Caki2 (cell line): Measurements from ENCODE around the gene KIRREL3. TPM values are rescaled to one million over a fixed set of nuclear protein-coding genes. Genes with fewer than 3 reads are reported as not detected.
"Not testable (repeated sequence)": the region's sequence is repeated elsewhere in the genome, so short reads cannot be mapped to it uniquely, and the experiment has no call there.

Experiments used
- DNase-seq: peaks from one replicate; pipeline ENCODE4 v3.0.0-alpha.2; 2015; ENCODE audit warnings: low read depth
- in situ Hi-C: cut with HindIII; loops from 2 replicates; pipeline ENCODE4 v1.10.0; 2016; ENCODE audit warnings: low sequenced_read_pairs, low pct_unique_long_range_greater_than_20kb, mixed read lengths
- total RNA-seq: library from RNA; depleted of rRNA; stranded (reverse); fragments of >200 nt; shearing (Covaris generic); gene quantifications from 2 replicates; pipeline ENCODE4 v1.2.3, GENCODE V29; 2014; ENCODE audit warnings: low replicate concordance

Gene KIRREL3
- total RNA-seq, 1 experiment from 2014 or later = 6.4 TPM

DNA sequence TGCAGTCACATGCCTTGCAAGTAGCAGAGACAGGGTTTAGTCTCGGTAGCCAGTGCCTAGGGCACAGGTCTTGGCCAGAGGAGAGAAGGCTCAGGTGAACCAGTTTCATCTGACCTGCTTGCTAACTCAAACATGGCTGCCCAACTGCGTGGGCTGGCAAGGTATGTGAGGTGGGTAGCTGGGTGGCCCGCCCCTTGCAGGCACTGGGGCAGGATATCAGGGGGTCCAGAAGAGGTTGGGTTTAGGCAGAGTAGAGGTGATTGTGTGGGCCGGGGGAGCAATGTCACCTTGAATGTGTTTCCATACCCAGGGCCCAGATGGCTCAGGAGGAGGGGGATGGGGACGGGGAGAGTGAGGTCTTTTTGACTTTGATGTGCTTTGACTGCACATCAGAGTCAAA, 607.4 kb downstream of the KIRREL3 start:
- DNase-seq = no peak
- in situ Hi-C loops = no loop called here

- in situ Hi-C loops = no loop called here
- DNase-seq = no peak
Observed at GRCh38 chr11:126392633-126393013, 607.9 kb downstream of the KIRREL3 start.

DNA sequence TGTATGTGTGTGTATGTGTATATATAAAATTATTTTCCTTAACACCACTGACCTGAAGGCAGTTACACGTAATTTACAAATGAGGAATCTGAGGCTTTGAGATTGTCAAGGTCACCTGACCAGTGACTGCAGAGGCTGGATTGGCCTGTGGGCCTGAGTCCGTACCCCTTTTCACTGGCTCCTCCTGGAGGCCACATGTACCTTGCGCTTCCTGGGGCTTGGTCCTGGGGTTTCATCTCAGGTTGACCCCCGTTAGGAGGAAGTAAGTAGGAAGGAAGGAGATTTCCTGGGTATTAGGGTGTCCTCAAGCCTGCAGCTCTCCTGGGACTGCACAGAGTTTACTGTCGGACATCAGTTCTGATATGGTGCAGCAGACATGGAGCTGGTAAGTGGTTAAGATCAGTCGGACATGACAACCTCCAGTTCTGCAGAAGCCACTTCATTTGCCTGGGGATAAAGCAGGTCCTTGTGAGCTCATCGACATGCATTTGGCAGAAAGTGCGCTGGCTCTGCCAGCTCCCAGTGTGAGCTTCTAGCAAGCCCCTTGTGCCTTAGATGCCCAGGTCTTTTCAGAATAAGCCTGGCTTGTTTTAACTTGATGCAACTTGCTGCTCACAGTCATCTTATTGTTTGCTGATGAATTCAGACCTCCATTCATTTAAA, 608.5 kb downstream of the KIRREL3 start:
- in situ Hi-C loops = no loop called here
- no peak for DNase-seq

DNA sequence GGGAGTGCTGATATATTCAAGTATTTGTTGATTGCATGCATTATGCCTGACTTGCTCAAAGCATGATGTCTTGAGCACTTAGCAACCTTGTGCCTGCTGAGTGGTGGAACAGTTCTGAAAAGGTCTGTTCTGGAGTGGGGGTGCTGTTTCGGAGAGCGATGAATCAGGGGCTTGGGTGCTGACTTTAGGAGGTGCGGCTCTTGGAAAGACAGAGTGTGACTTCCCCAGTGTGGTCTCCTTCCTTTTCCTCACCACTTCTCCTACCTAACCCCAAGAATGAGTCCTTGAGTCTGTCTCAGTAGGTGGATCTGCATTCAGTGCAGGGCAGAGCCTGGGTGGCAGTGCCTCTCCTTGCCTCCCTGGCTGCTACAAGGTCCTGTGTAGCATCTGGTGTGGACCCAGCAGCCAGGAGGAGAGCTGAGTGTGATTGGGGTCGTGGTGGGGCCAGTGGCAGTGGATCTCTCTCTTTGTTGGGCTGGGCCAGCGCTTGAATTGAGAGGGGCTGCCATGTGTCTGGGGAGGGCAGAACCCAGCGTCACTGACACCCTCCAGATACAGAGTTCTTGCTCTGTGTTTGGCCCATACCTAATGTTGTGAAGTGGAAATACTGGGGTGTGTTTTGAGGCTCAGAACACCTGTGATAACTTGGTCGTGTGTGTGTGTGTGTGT, 609.1 kb downstream of the KIRREL3 start:
- in situ Hi-C loops = no loop called here
- DNase-seq = no peak

DNA sequence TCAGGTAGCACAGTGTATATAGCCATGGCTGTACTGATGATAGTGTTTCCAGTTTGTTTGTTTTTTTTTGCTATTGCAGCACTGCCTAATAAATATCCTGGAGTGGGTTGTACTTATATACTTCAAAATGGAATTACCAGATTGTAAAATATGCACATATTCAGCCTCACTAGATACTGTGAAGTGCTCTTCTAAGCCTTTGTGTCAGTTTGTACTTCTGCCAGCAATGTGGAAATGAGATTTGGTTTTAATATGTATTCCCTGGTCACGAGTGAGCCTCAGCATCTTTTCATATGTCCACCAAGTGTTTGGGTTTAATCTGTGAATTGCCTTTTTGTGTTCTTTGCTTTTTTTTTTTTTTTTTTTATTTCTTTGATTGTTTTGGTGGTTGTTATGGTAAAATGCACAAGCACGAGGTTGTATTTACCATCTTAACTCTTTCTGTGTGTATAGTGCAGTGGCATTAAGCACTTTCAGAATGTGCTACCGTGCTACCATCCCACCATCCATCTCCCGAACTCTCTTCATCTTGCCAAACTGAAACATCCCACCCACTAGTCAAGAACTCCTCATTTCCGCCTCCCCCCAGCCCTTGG, 610.2 kb downstream of the KIRREL3 start:
- in situ Hi-C loops = no loop called here
- no peak for DNase-seq

GRCh38 chr11:126387857-126388256, 612.7 kb downstream of the KIRREL3 start:
- in situ Hi-C loops = no loop called here

DNA sequence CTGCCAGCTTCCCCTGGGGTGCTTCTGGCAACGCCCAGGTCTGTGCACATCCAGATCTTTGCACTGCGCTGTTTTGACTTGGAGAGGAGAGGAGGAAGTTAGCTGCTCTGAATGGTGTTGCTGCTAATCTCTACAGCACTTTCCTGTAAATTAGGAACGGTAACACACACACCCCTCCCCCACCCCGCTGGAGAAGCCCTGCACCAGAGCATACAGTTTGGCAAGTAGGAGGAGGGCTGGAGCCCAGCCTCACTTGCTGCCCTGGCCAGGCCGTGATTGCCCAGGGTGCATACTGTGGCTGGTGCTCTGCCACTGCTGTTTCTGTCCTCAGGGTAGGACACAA, 613.9 kb downstream of the KIRREL3 start:
- in situ Hi-C loops, DNase-seq: not testable (repeated sequence)

More at GRCh38 chr11:126387857-126388256, 612.7 kb downstream of the KIRREL3 start:
- no peak for DNase-seq

- in situ Hi-C loops = no loop called here
- DNase-seq = no peak
Observed at GRCh38 chr11:126385991-126386728, 614.4 kb downstream of the KIRREL3 start.

- no peak for DNase-seq
- in situ Hi-C loops = no loop called here
Observed at GRCh38 chr11:126384449-126385070, 616.0 kb downstream of the KIRREL3 start.

DNA sequence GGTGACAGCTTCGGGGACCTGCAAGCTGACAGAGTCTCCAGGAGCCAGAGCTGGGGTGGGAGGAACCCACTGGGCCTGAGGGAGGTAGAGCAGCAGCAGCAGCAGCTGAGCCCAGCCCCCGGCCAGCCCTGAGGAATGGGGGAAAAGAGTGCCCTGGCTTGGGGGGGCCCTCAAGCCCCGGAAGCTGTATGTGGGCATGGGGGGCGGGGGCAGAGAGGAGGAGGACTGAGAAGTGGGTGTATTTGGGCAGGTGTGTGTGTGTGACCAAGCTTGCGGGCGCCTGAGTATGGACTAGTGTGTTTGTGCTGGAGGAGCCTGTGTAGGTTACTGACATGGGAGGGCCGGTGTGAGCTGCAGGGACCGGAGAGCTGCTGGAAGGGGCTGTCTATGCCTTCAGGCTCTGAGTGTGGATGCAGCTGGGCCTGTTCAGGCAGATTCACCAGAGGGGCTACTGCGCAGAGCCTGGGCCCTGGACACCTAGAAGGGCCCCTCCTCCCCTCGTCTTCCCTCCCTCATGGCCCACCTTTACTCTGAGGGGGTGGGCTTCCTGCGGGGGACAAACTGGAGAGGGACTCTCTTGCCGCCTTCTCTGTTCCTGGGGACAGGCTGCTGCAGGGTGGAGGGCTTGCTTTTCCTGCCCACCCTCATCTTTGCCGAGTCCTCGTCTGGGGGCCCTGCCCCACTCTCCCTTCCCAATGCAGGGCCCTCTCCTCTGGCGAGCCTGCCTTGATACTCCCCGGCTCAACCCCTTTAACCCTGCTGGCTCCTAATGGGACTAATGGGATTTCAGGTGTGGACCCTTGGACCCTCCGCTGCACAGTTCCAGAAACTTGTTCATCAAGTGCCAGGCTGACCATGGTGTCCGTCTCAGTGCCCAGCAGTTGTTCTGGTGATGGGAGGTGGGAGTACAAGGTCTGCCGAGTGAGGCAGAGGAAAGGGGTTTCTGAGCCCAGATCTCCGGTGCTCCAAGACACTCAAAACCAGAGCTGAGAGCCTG, 616.9 kb downstream of the KIRREL3 start:
- DNase-seq = no peak
- in situ Hi-C loops = no loop called here

GRCh38 chr11:126382641-126383040, 617.9 kb downstream of the KIRREL3 start:
- DNase-seq, in situ Hi-C loops: not testable (repeated sequence)

DNA sequence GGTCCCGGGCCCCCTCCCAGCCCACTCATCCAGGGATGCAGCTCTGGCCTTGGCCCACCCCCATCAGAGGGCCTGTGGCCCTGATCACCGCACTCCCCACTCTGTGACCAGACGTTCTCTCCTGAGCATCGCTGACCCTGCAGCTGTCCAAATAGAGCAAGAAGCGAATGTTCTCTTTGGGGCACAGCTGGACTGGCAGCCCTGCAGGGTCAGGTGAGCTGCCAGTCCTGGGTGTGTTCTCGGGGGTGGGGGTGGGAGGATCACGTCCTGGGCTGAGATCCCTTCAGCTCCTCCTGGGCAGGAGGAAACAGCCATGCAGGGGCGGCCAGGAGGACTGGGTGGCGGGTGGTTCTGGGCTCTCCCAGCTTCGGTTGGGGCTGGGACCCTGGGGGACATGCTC, 618.6 kb downstream of the KIRREL3 start:
- DNase-seq, in situ Hi-C loops: not testable (repeated sequence)

DNA sequence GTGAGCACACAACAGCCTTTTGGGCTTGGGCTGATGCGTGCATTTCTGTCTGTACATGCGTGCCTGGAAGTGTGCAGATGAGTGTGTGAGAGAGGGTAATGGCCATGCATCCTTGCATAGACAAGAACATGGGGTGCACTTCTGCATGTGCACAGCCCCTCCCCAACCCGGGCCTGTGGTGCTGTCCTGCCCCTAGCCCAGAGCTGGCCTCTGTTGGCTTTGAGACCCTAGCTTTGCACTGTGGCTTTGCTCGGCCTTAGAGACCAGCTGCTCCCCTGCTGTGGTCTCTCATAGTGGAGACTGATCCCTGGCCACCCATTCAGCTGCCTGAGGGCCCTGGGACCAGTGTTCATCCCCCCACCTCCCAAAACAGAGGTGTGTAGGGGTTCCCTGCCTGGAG, 619.7 kb downstream of the KIRREL3 start:
- DNase-seq = no peak
- in situ Hi-C loops = no loop called here

- in situ Hi-C loops = no loop called here
- DNase-seq = no peak
Observed at GRCh38 chr11:126378763-126379162, 621.8 kb downstream of the KIRREL3 start.

DNA sequence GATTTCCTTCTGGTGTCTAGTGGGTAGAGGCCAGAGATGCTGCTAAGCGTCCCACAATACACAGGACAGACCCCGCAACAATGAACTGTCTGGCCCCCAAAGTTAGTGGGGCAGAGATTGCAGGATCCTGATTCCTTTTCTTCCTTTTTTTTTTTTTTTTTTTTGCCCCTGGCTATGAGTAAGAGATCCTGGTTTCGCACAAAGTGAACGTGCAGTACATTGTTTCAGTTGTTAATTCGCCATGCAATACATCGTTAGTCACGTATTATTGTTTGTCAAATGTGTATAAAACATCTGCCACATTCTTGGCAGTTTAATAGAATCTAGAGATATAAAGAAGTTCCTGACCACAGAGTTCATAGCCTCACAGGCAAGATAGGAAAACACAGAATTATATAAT, 624.8 kb downstream of the KIRREL3 start:
- in situ Hi-C loops = no loop called here
- DNase-seq = no peak

- in situ Hi-C loops, DNase-seq: not testable (repeated sequence)
Observed at GRCh38 chr11:126374562-126375300, 625.8 kb downstream of the KIRREL3 start.
